ENCODE data around the gene CCDC60.

- TF ChIP-seq POLR2A (IDR thresholded peaks at IDR 0.05) = no peak
- no peak for TF ChIP-seq CTCF (IDR thresholded peaks at IDR 0.05)
These were observed 254.6 kb downstream of the CCDC60 start for GRCh38 chr12:119589097-119589496.
